Renal cortex interstitium (tissue), 11 donors: Measurements from ENCODE around the gene SLC37A4. TPM values are rescaled to one million over a fixed set of nuclear protein-coding genes. Genes with fewer than 3 reads are reported as not detected.
"Not testable (repeated sequence)": the region's sequence is repeated elsewhere in the genome, so short reads cannot be mapped to it uniquely, and the experiment has no call there.

Experiments
- DNase-seq, 11 donors: peaks; one replicate each; pipeline ENCODE4 v3.0.0-alpha.2; 2013; ENCODE audit warnings: low read depth in 9 of 11, low spot score in 4 of 11; ENCODE audit errors: extremely low read depth in 1 of 11
- polyA plus RNA-seq, 3 donors: library from polyadenylated mRNA; unstranded; fragments of 120-200 nt; gene quantifications; one replicate each; pipeline ENCODE4 v1.2.1, GENCODE V29; 2013; ENCODE audit not compliant: insufficient read length in 3 of 3

Gene SLC37A4
- polyA plus RNA-seq, 3 donors, result 95.1 to 108 (median 103) TPM

DNA sequence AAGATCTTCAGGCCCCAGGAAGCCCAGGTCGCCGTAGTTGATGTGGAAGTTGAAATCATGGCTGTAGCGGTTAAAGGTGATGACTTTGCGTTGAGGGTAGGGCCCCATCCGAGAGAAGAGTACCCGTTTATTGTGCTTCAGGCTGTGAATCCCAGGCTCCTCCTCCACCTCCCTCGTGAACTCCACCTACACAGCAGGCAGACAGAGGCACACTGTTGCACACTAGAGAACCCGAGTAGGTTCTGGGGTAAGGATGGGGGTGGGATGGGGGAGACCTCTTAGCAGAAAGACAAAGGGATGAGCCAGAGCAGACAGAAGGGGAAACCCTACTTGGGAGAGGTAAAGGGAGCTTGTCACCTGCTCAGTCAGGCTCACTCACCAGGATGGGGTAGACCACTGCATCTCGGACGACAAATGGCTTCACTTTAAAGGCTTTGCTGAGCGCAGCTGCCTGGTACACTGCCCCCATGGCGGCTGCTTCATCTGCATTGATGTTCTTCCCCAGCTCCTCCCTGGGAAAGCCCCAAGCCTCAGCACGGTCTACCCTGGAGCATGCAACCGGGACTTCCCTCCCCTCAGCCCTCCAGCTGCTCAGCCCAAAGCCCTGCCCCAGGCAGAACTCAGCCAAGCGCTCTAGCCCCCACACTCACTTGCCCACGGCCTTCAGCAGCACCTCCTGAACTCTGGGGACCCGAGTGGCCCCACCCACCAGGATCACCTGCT is 20.9 kb upstream of the SLC37A4 start:
- DNase-seq, result no peak

DNA sequence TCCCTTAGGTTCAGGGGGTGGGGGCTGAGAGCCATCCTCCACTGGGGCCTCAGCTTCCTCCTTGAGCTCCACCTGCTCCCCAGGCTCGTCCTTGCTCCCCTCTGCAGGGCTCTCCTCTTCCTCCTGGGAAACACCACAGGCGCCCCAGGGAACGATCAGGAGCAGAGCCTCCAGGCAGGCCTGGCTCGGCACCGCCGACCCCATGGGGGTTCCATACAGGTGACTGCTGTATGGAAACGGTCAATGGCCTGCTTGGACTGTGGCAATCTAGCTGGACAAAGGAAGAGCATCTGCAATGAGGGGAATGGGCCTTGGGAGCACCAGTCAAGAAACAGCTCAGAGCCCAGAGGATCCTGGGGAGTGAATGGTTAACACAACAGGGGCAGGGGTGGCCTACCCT is 18.4 kb upstream of the SLC37A4 start:
- DNase-seq, result no peak

DNA sequence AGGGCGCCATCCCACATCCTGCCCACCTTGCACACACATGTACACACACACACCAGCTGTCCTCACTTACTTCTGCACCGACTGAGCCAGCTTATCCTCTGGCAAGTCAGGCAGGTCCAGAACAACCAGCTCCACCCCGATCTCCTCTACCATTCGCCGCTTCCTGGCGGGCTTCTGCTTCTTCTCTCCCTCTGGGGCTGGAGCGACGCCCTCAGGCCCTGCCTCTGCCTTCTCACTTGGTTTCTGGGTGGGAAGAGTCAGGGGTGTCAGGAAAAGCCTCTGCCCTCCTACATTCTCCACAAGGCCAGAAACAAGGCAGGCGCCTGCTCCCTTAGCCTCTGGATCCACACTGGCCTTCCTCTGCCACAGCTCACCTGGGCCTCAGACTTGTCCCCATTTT is 18.0 kb upstream of the SLC37A4 start:
- no peak for DNase-seq

DNA sequence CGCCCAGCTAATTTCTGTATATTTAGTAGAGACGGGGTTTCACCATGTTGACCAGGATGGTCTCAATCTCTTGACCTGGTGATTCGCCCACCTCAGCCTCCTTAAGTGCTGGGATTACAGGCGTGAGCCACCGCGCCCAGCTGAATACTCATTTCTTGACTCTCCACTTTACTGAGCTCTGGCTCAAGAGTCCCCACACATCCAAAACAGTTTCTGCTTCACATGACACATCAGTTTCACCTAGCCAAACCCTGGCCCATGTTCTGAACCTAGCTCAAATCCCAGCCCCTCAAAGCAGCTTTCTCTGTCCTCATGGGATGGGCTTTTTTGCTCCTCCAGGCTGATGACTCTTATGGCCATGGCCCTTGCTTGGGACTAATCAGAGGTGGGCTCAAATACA is 16.5 kb upstream of the SLC37A4 start:
- DNase-seq, result no peak

DNA sequence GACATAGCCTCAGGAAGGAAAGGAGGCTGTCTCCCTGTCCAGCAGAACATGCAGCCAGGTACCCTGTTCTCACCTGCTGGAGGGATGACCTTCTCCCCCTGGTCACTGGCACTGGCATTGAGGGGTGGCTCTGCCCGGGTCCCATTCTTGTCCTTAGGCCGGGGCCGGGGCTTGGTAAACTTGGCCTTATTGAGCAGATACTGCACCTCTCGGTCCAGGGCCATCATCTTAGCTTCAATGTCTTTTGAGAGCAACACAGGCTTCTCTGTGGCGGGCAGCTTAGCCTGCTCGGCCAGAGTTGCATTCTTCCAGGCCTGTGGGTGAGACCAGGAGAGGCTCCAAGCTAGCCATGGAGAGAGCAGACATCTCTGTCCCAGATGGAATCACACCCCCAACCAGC is 15.8 kb upstream of the SLC37A4 start:
- DNase-seq, result no peak

DNA sequence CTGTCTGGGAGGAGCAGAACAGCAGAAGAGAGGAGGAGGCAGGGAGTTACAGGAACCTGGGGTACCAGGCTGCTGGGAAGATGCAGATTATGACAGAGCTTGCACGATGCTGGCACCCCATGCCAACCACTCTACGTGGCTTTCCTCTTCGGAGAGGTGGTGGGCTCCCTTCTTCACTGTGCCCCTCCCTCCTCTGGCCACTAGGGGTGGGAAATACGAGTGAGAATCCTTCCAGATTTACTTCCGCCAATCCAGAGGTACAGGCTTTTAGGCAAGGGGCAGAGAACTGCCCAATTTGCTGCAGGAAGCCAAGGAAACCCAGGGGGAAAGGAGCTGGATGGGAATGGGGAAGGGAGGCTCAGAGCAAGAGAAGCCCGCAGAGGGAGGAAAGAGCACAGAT is 14.0 kb upstream of the SLC37A4 start:
- no peak for DNase-seq

DNA sequence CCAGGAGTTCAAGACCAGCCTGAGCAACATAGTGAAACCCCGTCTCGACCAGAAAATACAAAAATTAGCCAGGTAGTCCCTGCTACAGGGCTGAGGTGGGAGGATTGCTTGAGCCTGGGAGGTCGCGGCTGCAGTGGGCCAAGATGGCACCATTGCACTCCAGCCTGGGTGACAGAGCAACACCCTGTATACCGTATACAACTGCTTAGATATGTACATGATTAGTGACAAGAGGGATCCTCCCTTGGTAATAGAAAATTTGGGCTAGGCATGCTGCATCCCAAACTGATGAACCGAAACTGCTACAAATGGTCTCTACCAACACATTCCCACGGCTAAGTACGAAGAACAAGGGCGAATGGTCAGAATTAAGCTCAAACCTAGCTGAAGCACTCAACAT is 12.2 kb upstream of the SLC37A4 start:
- DNase-seq, result no peak

DNA sequence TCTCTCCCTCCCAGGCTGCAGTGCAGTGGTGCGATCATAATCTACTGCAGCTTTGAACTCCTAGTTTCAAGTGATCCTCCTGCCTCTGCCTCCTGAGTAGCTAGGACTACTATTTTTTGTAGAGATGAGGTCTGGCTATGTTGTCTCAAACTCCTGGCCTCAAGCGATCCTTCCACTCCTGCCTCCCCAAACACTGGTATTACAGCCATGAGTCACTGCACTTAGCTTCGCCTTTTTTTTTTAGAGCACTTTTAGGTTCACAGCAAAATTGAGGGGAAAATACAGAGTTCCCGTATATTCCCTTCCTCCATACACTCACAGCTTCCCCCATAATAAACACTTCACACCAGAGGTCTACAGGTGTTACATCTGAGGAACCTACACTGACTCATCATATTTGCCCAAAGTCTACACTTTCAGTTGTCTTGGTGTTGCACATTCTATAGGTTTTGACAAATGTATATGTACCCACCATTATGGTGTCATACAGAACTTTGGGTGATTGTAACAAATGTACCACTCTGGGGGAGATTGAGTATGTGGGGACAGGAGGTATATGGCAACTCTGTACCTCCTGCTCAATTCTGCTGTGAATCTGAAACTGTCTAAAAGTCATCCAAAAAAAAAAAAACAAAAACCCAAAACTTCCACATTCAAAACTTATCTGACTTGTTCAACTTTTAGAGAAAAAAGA is 11.3 kb upstream of the SLC37A4 start:
- no peak for DNase-seq

DNA sequence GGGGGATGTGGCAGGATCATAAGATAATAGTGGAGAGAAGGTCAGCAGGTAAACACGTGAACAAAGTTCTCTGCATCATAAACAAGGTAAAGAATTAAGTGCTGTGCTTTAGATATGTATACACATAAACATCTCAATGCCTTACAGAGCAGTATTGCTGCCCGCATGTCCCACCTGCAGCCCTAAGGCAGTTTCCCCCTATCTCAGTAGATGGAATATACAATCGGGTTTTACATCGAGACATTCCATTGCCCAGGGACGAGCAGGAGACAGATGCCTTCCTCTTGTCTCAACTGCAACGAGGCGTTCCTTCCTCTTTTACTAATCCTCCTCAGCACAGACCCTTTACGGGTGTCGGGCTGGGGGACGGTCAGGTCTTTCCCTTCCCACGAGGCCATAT is 8.8 kb upstream of the SLC37A4 start:
- not testable (repeated sequence) for DNase-seq

DNA sequence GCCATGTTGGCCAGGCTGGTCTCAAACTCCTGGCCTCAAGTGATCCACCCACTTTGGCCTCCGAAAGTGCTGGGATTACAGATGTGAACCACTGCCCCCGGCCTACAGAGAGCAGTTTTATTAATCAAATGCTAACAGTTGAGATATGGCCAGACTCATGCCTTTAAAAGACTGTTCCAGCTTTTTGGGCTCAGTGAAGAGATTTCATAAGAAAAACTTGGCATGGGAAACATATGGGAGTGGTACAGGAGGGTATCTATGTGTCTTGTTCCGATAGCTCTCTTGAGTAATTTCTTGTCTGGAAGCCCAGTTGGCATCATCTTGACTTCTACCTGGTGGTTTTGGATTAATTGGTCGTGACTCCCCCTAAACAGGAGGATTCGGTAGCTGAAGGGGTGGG is 8.2 kb upstream of the SLC37A4 start:
- no peak for DNase-seq

DNA sequence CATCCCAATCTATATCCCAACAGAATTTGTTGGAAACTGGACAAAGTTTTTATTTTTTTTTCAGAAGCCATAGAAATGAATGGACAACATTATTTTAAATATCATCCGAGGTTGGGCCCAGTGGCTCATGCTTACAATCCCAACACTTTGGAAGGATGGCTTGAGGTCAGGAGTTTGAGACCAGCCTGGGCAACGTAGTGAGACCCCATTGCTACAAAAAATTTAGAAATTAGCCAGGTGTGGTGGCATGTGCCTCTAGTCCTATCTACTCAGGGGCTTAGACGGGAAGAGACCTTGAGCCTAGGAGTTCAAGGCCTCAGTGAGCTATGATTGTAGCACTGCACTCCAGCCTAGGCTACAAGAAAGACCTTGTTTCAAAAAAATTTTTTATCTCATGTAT is 4.1 kb upstream of the SLC37A4 start:
- DNase-seq, result no peak

DNA sequence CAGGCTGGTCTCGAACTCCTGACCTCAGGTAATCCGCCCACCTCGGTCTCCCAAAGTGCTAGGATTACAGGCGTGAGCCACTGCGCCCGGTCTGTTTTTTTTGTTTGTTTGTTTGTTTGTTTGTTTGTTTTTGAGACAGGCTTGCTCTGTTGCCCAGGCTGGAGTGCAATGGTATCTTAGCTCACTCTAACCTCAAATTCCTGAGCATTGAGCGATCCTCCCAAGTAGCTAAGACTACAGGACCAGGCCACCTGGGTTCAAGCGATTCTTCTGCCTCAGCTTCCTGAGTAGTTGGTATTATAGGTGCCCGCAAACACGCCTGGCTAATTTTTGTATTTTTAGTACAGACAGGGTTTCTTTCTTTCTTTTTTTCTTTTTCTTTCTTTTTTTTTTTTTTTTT is 2.7 kb upstream of the SLC37A4 start:
- not testable (repeated sequence) for DNase-seq

DNA sequence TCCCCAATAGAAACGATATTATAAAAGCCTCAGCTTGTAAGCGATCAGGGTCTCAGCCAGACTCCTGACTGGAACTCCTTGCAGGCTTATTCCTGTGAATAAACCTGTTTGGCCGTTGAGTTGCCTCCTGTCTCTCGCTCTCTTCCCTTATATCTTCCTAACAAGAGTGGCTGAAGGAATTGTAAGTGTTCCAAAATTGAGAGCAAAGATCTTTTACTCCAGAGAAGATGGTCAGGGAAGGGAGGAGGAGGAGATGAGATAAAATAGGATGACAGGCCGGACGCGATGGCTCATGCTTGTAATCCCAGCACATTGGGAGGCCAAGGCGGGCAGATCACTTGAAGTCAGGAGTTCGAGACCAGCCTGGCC is 1.2 kb upstream of the SLC37A4 start:
- no peak for DNase-seq

DNA sequence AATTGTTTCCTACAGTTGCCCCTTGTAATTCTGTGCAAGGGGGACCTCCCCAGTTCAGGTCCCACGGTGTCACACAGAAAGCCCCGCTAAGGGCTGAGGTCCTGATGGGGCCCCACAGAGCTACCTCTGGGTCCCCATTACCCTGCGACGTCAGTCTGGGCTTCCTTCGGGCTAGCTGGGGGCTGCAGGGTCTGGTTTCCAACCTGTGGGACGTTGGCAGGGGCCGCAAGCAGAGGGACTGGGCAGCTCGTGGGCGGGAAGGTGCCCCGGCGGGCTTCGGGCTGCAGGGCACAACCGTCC is 698 bp downstream of the SLC37A4 start:
- DNase-seq, result no peak

DNA sequence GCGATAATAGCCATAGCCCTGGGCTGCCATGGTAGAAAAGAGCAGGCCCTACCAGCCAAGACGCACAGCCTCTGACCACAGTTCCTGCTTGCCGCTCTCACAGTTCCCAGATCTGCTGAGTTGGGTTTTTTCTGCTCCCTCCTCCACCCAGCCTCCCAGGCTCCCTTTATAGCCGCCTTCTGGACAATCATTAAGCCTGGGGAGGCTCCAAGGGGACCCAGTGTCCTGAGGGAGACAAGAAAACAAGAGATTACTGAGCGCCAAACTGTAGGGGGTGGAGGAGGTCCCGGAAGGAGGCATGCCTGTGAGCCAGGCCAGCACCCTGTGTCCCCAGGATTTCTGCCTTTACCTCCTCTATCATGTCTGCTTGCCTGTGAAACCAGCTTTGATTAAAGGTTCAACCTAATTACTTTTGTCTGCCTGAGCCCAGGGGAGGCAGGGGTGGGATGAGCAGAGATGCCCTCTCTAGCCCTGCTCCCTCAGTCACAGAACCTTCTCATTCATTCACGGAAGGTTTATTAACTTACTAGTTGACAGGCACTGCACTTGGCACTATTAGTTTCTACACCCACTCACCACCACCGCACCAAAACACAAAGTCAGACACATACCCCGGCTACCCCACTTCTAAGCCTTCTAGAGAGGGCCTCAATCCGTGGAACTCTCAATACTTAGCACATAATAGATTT is 1.2 kb downstream of the SLC37A4 start:
- DNase-seq, result peak in 3 of 11 donors; percentile 32 to 81 (median 56)

DNA sequence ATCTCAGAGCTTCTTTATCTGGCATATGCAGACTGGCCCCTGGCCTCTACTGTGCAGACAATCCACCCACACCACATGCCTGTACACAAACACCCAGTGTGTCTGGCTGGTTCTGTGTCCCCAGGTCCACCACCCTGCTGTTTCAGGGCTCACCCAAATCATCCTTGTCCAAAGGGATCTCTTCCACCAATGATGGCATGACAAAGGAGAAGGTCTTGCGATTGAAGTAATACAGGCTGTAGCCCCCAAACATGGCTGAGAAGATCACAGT is 1.7 kb downstream of the SLC37A4 start:
- no peak for DNase-seq

DNA sequence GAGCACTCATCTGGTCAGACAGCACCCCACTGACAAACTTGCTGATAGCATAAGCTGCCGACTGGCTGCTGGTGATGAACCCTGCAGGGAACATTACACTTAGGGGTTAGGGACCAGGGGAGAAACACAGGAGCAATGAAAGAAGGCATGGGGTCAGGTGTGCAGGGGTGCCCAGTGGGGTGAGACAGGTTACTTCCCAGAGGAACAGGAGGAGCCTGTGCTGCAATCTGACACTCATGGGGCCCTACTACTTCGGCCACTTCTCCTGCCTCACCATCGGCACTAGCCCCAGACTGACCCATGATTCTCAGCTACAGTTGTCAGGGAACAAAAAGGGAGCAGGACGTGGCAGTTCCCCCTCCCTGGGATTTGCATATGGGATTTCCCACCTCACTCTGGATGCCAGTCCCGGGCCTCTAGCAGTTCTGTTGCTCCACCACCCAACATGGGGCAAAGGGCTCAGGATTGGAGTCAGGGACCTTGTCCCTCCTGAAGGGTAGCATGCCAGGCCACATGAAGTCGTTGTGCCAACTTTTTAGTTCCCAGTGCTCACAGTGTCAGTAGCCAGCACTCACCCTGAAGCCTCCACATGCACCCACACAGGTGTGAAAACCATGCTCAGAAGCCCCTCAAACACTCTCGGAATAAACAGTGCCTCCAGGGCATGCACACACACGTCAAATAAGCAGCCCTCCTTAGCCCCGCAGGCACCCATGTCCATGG is 2.2 kb downstream of the SLC37A4 start:
- no peak for DNase-seq

DNA sequence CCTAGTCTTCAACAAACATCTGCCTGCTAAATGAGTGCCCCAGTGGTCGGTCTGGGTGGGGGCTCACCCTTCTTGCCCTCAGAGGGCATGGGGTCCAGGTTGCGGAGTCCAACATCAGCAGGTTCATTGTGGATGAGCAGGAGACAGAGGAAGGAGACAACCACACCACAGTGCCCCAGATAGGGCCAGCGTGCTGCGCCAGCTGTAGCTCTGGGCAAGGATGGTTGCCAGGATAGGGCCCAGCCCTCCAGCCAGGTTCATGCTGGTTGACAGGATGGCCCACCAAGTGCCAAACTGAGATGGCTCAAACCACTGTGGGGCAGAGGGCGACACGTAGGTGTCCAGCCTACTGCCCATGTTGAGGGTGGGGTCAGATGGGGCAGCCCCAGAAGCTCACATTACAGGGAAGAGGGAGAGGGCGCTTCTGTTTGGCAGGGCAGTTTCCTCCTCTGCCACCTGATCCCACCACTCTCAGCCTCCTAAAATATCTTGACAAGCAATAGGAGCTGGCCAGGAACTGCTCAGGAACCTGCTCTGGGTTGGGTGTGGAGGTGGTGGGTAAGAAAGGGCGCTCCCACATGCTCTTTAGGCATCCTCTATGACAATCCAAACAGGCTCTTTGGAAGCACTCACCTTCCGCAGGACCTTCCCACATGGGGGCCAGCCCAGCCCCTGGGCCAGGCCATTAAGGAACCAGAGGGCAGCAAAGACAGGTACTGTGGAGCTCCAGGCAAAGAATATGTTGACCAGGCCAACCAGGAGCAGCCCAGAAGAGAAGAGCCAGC is 2.9 kb downstream of the SLC37A4 start:
- DNase-seq, result no peak

DNA sequence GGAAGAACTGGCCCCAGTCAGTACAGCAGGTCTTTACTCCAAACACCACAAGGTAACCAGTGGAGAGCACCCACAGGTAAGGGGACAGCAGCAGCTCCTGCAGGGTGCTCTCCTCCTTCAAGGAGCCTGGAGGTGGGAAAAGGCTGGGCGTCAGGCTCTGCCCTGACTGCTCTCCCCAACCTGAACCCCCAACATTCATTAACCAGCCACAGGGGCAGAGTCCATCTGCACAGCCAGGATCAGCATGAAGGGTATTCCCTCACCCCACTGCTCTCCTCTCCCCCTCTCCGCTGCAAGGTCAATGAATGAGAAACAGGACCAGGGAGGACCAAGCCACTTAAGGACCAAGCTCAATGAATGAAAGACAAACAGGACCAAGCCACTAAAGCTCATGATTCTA is 3.7 kb downstream of the SLC37A4 start:
- peak in 1 of 11 donors; percentile 43 for DNase-seq
